Testis (tissue), 2 donors: Measurements from ENCODE around the gene KCTD16.

ENCODE experiments used
- POLR2A ChIP-seq: fragments of 450-650 bp; IDR thresholded peaks from one replicate; pipeline ENCODE4 v1.6.1; 2017; ENCODE audit warnings: antibody characterized with exemption, mild to moderate bottlenecking, moderate library complexity
- TF ChIP-seq, protein P1 (sequence below), 3 experiments: fragments of 450-650 bp in 2 of 3; fragments of 200-600 bp in 1 of 3; sonication (generic) in 1 of 3; IDR thresholded peaks; one replicate each; pipeline ENCODE4 v1.5.1; 2016 to 2019; ENCODE audit warnings: antibody characterized with exemption in 3 of 3, mild to moderate bottlenecking in 2 of 3, moderate library complexity in 1 of 3

DNA sequence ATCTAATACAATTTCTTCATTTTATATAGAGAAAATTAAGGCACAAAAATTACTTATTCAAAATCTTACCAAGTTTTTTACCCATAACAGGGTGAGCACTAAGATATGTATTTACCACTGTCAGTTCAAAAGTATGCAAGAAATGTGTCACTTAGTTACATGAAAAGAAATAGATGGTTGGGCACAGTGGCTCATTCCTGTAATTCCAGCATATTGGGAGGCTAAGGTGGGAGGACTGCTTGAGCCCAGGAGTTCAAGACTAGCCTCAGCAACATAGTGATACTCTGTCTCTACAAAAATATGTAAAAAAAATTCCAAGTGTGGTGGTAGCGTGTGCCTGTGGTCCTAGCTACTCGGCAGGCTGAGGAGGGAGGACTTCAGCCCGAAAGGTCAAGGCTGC lies 19.6 kb upstream of the KCTD16 start:
- TF ChIP-seq, protein P1, sequence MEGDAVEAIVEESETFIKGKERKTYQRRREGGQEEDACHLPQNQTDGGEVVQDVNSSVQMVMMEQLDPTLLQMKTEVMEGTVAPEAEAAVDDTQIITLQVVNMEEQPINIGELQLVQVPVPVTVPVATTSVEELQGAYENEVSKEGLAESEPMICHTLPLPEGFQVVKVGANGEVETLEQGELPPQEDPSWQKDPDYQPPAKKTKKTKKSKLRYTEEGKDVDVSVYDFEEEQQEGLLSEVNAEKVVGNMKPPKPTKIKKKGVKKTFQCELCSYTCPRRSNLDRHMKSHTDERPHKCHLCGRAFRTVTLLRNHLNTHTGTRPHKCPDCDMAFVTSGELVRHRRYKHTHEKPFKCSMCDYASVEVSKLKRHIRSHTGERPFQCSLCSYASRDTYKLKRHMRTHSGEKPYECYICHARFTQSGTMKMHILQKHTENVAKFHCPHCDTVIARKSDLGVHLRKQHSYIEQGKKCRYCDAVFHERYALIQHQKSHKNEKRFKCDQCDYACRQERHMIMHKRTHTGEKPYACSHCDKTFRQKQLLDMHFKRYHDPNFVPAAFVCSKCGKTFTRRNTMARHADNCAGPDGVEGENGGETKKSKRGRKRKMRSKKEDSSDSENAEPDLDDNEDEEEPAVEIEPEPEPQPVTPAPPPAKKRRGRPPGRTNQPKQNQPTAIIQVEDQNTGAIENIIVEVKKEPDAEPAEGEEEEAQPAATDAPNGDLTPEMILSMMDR (IDR thresholded peaks at IDR 0.05): no peak
- TF ChIP-seq POLR2A: no peak
